NCI-H187 treated with DMSO at 0.1 percent for 48 hours (cell line): ENCODE measurements around the gene SFTPD.
"Not testable (repeated sequence)": the region's sequence is repeated elsewhere in the genome, so short reads cannot be mapped to it uniquely, and the experiment has no call there.

Experiments used
- DNase-seq: peaks from one replicate; lab custom pipeline; 2025; lab: John Stamatoyannopoulos, UW

The SFTPD gene

DNA sequence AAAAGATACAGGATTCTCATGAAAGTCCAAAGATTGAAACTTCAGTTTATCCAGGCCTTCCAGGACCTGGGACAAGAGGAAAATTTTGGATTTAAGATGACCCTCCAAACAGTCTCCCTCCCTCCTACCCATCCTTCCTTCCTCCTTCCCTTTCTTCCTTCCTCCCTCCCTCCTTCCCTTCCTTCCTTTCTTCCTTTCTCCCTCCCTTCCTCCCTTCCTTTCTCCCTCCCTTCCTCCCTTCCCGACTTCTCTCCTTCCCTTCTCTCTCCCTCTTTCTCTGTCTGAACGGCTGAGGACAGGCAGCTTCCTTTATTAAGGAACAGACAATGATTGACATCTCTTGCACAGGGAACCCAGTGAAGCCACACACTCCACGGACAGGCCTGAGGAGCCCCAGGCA lies 23.3 kb downstream of the SFTPD start:
- DNase-seq: no peak

DNA sequence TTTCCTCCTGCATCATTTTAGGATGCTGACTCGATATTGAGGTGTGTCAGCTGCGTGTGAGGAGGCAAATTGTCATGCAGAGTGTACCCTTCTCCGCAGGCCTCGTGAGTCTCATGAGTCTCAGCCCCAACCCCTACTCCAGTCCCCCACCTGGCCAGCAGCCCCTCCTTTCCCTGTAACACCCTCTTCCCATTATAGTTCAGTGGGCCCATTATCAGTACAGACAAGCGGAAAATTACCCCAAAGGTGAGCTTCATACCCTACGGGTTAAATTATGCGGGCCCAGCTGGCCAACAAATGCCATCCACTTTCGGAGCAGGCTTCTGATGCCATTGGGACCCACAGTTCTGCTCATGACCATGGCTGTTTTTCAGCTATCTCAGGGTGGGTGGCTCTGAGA lies 25.2 kb downstream of the SFTPD start:
- no peak for DNase-seq

DNA sequence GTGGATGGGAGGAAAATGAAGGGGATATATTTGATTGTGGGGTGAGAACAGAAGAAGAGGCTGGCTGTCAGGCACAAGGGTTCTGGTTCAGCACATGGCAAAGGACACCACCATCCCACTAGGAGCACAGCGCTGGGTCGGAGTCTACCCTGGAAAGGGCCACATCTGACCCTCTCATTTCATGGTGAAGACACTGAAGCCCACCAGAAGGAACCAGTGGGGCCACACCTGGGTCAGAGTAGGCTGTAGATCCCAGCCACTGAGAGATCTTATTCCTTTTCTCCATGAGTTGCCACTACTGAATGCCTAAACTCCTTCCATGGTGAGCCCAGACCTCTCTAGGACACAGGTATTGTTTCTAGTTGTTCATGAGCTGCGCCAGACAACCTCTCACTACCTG lies 25.8 kb downstream of the SFTPD start:
- DNase-seq: no peak

DNA sequence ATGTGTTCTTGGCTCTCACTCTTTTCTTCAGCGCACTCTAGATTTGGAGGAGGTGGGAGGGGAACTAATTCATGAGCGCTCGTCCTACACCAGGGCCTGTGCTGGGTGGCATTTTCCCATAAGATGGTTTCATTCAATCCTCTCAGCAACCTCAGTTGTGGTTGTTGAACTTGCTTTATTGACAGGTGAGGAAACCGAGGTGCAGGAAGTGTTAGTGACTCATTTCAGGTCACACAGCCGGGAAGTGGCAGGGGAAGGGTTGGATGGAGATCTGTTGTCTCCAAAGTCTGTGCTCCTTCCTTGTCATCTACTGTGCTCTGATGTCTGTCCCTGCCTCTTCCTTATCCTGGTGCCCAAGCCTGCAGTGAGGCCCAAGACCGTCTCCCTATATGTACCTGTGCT lies 26.9 kb downstream of the SFTPD start:
- not testable (repeated sequence) for DNase-seq

DNA sequence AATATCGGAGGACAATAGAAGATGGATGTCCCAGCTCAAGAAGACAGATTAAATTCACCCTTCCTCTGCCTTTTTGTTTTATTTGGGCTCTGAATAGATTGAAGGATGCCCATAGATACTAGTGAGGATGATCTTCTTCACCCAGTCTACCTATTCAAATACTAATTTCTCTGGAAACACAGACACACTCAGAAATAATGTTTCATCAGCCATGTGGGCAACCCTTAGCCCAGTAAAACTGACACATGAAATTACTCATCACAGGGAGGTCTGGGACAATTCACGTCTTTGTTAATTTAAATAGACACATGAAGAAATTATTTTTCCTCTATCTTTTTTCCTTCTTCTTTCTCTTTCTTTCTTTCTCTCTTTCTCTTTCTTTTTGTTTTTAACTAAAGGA lies 33.1 kb downstream of the SFTPD start:
- not testable (repeated sequence) for DNase-seq

DNA sequence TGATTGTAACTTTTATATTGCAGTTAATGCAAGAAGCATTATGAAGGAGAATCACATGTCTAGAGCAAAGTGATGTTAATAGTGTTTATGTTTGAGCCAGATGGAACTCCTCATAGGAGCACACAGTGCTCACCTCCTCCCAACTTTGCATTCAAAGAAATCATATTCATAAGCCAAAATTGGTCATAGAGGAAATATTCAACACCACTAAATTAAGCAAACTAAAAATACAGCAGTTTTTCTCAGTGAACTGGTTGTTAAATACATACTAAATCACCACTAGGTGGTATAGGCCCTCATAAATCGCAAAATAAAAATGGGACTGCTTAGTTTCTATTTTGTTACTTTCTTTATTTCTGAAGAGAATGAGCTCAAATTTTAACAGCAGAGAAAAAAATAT lies 34.4 kb downstream of the SFTPD start:
- DNase-seq: not testable (repeated sequence)

DNA sequence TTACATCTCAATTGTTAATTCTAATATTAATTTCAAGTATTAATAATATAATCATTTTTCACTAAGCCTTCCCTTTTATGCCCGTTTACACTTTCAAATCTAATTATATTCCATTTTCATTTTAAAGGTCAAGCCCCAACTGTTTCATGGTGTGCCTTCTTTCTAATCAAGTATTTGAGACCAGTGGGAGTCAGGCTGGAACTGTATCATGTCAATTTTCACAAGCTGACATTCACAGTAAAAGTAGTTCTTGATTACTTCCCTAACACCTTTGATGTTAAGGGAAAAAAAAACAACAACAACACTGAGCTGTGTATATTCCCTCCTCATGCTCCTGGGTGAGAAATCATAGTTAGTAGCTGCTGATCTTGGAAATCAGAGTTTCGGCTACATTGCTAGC lies 38.1 kb downstream of the SFTPD start:
- DNase-seq: no peak

DNA sequence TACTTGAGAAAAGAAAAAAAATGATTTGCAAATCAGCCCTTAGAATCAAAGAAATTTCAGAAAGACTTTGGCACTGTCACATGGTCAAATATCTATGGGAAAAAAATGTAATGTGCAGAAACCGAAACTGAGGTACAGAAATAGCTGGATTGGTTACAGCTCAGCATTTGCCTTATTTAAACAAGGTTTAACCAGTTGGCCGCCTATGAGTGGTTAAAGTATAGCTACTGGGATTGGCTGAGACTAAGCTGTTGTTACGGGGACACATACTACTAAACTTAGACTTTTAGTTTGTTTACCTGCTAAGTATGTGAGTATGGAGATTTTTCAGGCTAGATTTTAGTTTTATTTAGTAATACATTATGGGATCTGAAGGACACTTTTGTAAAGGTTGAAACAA lies 38.6 kb downstream of the SFTPD start:
- no peak for DNase-seq

DNA sequence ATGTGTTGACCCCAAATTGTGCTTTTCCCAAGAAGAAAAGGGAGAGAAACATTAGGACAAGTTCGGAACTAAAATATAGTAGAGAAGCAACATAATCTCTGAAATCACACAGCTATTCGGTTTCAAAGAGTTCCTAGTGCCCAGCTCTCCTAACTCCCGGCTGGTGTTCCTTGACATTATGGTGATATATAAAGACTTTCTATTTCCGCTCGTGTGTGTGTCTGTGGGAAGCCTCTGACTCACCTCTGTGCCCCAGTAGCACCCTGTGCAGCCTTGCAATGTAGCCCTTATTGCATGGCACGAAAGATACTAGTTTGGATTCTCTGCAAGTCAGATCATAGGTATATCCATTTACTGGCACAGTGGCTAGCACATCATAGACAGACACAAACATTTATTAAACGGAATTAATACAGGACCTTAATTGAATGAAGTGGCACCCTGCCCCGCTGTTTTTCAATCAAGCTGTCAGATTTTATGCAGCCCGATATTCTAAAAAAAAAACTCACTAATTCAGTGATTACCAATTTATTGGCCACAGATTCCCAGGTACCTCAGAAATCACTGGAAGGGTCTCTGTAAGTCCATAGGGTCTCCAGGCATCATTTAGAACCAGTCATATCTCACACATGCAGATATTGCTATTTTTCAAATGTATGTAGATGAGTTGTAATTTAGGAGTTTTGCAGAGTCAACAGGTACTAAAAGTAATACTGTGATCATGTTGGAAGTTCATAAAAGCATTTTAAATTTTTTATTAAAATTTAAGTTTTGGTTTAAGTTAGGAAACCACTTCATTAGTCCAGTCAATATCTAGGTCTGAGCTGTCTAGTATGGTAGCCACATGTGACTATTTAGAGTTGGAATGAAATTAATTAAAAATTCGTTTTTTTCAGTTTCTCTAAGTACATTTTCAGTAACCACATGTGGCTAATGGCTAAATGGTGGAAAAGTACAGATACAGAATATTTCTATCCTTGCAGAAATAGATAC lies 43.3 kb downstream of the SFTPD start:
- no peak for DNase-seq

DNA sequence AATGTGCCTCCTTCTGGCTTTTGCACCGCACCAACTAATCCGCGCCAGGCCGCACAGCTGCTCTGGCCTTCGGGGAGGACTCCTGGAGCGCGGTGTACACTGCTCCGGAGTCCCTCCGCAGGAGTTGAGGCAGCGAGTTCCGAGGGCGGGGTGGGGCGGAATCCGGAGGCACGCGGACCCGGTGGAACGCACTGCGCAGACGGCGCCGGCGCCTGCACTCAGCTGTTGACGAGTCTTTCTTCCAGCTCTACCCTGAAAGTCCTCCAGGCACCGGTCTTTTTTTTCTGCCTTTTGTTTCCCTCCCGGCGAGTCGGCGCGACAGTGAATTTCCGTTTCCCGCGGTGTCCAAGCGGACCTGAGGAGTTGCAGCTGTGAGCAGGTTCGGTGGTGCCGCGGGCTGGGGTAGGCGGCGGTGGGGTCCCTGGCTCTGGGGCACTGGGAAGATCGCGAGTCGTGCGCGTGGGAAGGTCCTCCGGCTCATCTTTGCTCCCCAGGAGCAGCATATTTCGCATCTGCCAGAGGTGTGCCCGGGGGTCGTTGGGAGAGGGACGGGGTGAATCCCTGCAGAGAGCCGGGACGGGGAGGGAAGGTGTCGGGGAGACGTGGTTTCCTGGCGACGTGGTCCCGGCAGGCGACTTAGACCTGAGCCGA lies 44.1 kb downstream of the SFTPD start:
- no peak for DNase-seq

DNA sequence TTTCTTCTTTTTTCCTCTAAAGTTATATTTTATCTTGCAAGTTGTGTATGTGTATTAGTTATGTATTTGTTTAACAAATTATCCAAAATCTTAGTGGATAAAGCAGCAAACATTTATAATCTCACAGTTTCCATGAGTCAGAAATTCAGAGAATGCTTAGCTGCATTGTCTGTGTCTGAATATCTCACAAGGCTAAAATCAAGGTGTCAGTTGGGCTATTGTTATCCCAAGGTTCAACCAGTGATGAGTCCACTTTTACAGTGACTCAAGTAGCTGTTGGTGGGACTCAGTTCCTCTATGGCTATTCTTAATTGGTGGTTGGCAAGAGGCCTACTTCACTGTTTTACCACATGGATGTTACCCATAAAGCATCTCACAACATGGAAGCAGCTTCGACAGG lies 47.3 kb downstream of the SFTPD start:
- not testable (repeated sequence) for DNase-seq

DNA sequence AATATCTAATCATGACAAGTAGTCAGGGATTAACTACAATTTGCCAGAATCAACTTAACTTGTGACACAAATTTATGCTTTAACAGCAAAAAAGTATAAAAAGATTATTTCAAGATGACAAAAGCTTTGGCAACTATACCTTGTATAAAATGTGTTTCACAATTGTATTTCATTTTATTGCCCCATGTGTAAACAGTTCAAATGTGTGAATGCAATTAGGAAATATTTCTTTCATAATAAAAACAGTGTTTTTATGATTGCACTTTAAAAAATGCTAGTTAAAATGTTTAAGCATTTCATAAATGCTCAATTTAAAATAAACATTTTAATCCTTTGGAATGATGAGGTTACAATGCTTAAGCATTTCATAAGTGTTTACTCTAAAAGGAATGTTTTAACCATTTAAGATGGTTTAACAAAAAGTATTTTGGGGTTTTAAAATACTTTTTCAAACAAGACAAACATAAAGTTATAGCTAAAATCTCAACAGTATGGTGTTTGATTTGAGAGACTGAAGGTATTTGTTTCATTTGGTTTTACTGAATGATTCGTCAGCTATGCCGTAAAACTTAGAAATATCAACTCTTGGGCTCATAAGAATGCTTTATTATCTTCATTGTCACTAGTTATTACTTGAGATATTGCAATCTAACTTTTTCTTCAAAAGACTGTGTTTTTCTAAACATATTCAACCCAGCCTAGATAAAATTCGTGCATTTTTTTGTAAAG lies 50.1 kb downstream of the SFTPD start:
- DNase-seq: no peak

DNA sequence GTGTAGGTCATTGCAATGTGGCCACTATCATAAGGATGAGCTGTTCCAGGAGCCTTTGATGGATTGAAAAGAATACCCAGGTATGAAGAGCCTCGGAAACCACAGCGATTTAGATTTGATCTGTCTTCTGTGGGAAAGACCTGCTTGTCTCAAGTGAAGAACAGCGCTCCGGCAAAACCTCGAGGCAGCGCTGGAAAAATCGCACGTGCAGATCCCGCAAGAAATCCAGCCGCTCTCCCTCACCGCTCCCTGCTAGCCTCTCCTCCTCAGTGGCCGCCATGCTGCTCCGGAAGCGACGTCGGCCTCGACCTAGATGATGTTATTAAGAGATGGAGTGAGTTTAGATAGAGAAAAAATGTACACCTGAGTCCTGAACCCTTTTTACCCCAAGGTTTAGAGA lies 56.0 kb downstream of the SFTPD start:
- not testable (repeated sequence) for DNase-seq

DNA sequence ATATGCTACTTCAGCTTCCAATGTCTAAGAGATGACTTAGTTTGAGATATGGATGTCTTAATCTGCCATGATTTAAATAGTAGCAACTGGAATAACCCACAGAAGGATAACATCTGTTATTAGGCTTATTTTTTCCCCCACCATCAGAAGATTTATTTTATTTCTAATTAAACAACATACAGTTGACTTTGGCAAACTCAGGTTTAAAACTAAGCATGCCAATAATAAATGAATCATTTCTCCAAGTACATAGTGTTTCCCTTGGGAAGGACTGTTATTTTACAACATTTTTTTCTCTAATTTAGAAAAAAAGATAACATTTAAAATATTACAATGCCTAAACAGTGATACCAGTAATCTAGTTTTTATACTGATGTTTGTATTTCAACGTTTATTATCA lies 58.4 kb downstream of the SFTPD start:
- no peak for DNase-seq

DNA sequence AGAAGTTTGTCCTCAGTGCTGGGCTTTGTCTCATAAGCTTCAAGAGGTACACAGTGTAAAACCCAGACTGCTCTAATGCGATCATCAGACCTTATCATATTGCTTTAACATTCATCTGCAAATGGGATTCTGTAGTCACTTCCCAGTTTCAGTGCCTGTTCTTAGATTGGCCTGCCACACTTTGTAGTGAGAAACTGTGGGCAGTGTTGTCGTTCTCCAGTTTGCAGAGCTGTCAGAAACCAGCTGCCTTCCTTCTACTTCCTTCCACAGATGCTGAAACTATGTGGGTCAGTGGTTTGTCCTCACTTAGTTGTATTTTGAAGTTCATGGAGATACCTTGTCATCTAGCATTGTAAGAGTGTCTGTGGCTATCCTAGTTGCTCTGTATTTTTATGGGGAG lies 59.9 kb downstream of the SFTPD start:
- not testable (repeated sequence) for DNase-seq
